Esophagus muscularis mucosa (tissue), 4 donors: ENCODE measurements around the gene NOXA1.

Experiments used
- EP300 ChIP-seq: sonication (generic); formaldehyde crosslinking; IDR thresholded peaks from one replicate; pipeline ENCODE4 v1.6.1; 2017; ENCODE audit warnings: antibody characterized with exemption
- POLR2A ChIP-seq: fragments of 450-650 bp; IDR thresholded peaks from one replicate; pipeline ENCODE4 v1.6.1; 2017; ENCODE audit warnings: antibody characterized with exemption, moderate library complexity, mild to moderate bottlenecking, low read depth
- POLR2AphosphoS5 ChIP-seq, 2 donors: sonication (generic); formaldehyde crosslinking; IDR thresholded peaks; one replicate each; pipeline ENCODE4 v1.6.1; 2017; ENCODE audit warnings: antibody characterized with exemption in 2 of 2
- TF ChIP-seq, protein P1 (sequence below), 3 experiments: fragments of 200-600 bp in 2 of 3; fragments of 450-650 bp in 1 of 3; sonication (generic) in 2 of 3; IDR thresholded peaks; one replicate each; pipeline ENCODE4 v1.5.1; 2017 to 2019; ENCODE audit warnings: antibody characterized with exemption in 3 of 3, mild to moderate bottlenecking in 2 of 3, moderate library complexity in 1 of 3

DNA sequence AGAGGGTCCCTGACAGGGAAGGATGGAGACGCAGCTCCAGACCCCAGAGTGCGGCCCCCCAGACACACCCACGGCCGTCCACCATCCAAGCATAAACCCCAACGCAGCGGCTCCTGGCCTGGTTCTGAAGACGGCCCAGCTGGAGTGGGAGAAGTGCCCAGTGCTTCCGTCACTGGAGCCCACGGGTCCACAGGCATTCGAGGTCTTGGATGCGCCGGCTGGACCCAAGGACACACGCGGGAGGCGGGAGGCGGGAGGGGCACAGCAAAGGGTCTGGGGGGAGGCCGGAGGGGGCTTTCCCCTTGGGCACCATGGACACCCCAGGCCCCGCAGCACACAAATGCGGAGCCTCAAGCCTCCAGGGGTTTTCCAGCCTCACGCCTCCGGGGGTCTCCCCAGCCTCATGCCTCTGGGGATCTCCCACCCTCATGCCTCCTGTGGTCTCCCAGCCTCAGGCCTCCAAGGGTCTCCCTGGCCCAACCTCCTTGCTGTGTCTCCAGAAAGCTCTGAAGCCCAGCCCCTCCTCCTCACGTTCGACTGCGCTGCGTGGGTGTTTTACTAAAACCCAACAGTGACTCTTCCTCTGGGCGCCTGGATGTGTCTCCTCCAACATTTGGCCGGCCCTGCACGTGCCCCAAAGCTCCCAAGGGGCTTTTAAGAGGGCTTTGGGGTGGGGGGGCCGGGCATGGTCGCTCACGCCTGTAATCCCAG lies 15.4 kb upstream of the NOXA1 start:
- TF ChIP-seq POLR2AphosphoS5 (IDR thresholded peaks at IDR 0.05) = no peak
- TF ChIP-seq POLR2A = no peak
- TF ChIP-seq, protein P1, sequence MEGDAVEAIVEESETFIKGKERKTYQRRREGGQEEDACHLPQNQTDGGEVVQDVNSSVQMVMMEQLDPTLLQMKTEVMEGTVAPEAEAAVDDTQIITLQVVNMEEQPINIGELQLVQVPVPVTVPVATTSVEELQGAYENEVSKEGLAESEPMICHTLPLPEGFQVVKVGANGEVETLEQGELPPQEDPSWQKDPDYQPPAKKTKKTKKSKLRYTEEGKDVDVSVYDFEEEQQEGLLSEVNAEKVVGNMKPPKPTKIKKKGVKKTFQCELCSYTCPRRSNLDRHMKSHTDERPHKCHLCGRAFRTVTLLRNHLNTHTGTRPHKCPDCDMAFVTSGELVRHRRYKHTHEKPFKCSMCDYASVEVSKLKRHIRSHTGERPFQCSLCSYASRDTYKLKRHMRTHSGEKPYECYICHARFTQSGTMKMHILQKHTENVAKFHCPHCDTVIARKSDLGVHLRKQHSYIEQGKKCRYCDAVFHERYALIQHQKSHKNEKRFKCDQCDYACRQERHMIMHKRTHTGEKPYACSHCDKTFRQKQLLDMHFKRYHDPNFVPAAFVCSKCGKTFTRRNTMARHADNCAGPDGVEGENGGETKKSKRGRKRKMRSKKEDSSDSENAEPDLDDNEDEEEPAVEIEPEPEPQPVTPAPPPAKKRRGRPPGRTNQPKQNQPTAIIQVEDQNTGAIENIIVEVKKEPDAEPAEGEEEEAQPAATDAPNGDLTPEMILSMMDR (IDR thresholded peaks at IDR 0.05) = no peak
- TF ChIP-seq EP300 = no peak
